Activated B cell treated with CpG ODN at 0.5 μM for 24 hours (primary cell): ENCODE measurements around the gene NPFFR2. TPM values are rescaled to one million over a fixed set of nuclear protein-coding genes. Genes with fewer than 3 reads are reported as not detected.

Source experiments
- ATAC-seq: fragments of 200-7000 bp; cut with Tn5 transposase; one replicate; pipeline ENCODE4 v1.10.0; 2021; ENCODE audit warnings: low read depth, mild to moderate bottlenecking, moderate library complexity
- CTCF ChIA-PET: fragments of 350-600 bp; sonication (Branson Sonifier 250); formaldehyde crosslinking; loops from one replicate; lab custom pipeline; 2021; ENCODE audit warnings: antibody characterized with exemption; lab: Charles Lee
- POLR2A ChIA-PET: fragments of 350-600 bp; sonication (Branson Sonifier 250); formaldehyde crosslinking; loops from one replicate; lab custom pipeline; 2021; ENCODE audit warnings: antibody characterized with exemption; lab: Charles Lee
- DNase-seq: peaks from one replicate; pipeline ENCODE4 v3.0.0; 2022
- H3K27ac Mint-ChIP-seq: one replicate; pipeline ENCODE4 v1.8.0; 2020; ENCODE audit warnings: mixed read lengths
- H3K27me3 Mint-ChIP-seq: one replicate; pipeline ENCODE4 v1.8.0; 2021; ENCODE audit warnings: mixed read lengths
- H3K36me3 Mint-ChIP-seq: one replicate; pipeline ENCODE4 v1.8.0; 2021; ENCODE audit warnings: low read depth, mixed read lengths
- H3K4me1 Mint-ChIP-seq: one replicate; pipeline ENCODE4 v1.8.0; 2021; ENCODE audit warnings: mixed read lengths
- H3K4me3 Mint-ChIP-seq: one replicate; pipeline ENCODE4 v1.8.0; 2020; ENCODE audit warnings: mild to moderate bottlenecking, mixed read lengths
- H3K9me3 Mint-ChIP-seq: one replicate; pipeline ENCODE4 v1.8.0; 2020; ENCODE audit warnings: mixed read lengths
- CTCF ChIP-seq: fragments of 200-600 bp; IDR thresholded peaks from one replicate; pipeline ENCODE4 v1.8.0; 2022; ENCODE audit warnings: antibody characterized with exemption, mild to moderate bottlenecking
- intact Hi-C: fragments of 100-400 bp; cut with micrococcal nuclease; formaldehyde crosslinking; loops from one replicate; pipeline ENCODE4 v1.15.1; 2024
- total RNA-seq: library from RNA; stranded (reverse); gene quantifications from 2 replicates; pipeline ENCODE4 v1.2.3, GENCODE V29; 2022

NPFFR2 gene
- total RNA-seq, 1 donor from 2014 or later = not detected

- no peaks in the 10 kb centered on the region for H3K36me3 Mint-ChIP-seq
- no peak overlapping the region for H3K27ac Mint-ChIP-seq
- intact Hi-C loops = no loop called here
- no peak overlapping the region for H3K4me3 Mint-ChIP-seq
- ATAC-seq (no peak), DNase-seq (no peak)
- ChIA-PET POLR2A (no interaction called here), CTCF (no interaction called here)
- TF ChIP-seq CTCF = no peak
- H3K9me3 Mint-ChIP-seq = no peaks in the 10 kb centered on the region
- H3K4me1 Mint-ChIP-seq = no peaks in the 10 kb centered on the region
- H3K27me3 Mint-ChIP-seq = no peaks in the 10 kb centered on the region
Measured at GRCh38 chr4:72169861-72170260, 138.1 kb downstream of the NPFFR2 start.

GRCh38 chr4:72171761-72172160, 140.0 kb downstream of the NPFFR2 start:
- DNase-seq (no peak), ATAC-seq (no peak)
- Mint-ChIP-seq H3K4me1 (no peaks in the 10 kb centered on the region), H3K9me3 (no peaks in the 10 kb centered on the region), H3K36me3 (no peaks in the 10 kb centered on the region), H3K27ac (no peak overlapping the region), H3K4me3 (no peak overlapping the region), H3K27me3 (no peaks in the 10 kb centered on the region)
- POLR2A ChIA-PET = no interaction called here
- intact Hi-C loops = no loop called here
- CTCF ChIA-PET = no interaction called here
- no peak for TF ChIP-seq CTCF

GRCh38 chr4:72179342-72179741, 147.5 kb downstream of the NPFFR2 start:
- Mint-ChIP-seq H3K9me3 (no peaks in the 10 kb centered on the region), H3K27me3 (no peaks in the 10 kb centered on the region), H3K27ac (no peak overlapping the region), H3K4me3 (no peak overlapping the region), H3K36me3 (no peaks in the 10 kb centered on the region), H3K4me1 (no peaks in the 10 kb centered on the region)
- no peak for DNase-seq
- no peak for TF ChIP-seq CTCF
- ChIA-PET CTCF (no interaction called here), POLR2A (no interaction called here)
- intact Hi-C loops = no loop called here
- no peak for ATAC-seq

- Mint-ChIP-seq H3K27ac (no peak overlapping the region), H3K27me3 (no peaks in the 10 kb centered on the region), H3K36me3 (no peaks in the 10 kb centered on the region), H3K4me3 (no peak overlapping the region), H3K4me1 (no peaks in the 10 kb centered on the region), H3K9me3 (no peaks in the 10 kb centered on the region)
- CTCF ChIA-PET = no interaction called here
- no peak for ATAC-seq
- TF ChIP-seq CTCF = no peak
- intact Hi-C loops = no loop called here
- no peak for DNase-seq
- POLR2A ChIA-PET = no interaction called here
Measured at GRCh38 chr4:72186714-72187113, 154.9 kb downstream of the NPFFR2 start.

GRCh38 chr4:72194046-72194445, 162.2 kb downstream of the NPFFR2 start:
- H3K27ac Mint-ChIP-seq = no peak overlapping the region
- intact Hi-C loops = no loop called here
- no peak for TF ChIP-seq CTCF
- no peak overlapping the region for H3K4me3 Mint-ChIP-seq
- peaks cover 4% of the 10 kb centered on the region for H3K9me3 Mint-ChIP-seq
- H3K36me3 Mint-ChIP-seq = no peaks in the 10 kb centered on the region
- ATAC-seq = no peak
- ChIA-PET POLR2A (no interaction called here), CTCF (no interaction called here)
- no peaks in the 10 kb centered on the region for H3K27me3 Mint-ChIP-seq
- DNase-seq = no peak
- H3K4me1 Mint-ChIP-seq = no peaks in the 10 kb centered on the region
